Mammary epithelial cell (primary cell): Measurements from ENCODE around the gene ATG13.

Experiments
- EZH2 ChIP-seq: IDR thresholded peaks from 2 replicates; pipeline ENCODE4 v1.6.1; 2012; ENCODE audit warnings: low read length, inconsistent platforms, borderline replicate concordance
- TF ChIP-seq, protein P1 (sequence below), 2 donors: IDR thresholded peaks in 1 of 2; conservative IDR thresholded peaks in 1 of 2; 2 replicates each; pipeline ENCODE4 v1.5.1; 2011 to 2012; ENCODE audit warnings: inconsistent platforms in 2 of 2, low read length in 2 of 2, mild to moderate bottlenecking in 2 of 2, control low read depth in 1 of 2, low read depth in 1 of 2; ENCODE audit not compliant: insufficient read depth in 1 of 2; ENCODE audit errors: extremely low read depth in 1 of 2

DNA sequence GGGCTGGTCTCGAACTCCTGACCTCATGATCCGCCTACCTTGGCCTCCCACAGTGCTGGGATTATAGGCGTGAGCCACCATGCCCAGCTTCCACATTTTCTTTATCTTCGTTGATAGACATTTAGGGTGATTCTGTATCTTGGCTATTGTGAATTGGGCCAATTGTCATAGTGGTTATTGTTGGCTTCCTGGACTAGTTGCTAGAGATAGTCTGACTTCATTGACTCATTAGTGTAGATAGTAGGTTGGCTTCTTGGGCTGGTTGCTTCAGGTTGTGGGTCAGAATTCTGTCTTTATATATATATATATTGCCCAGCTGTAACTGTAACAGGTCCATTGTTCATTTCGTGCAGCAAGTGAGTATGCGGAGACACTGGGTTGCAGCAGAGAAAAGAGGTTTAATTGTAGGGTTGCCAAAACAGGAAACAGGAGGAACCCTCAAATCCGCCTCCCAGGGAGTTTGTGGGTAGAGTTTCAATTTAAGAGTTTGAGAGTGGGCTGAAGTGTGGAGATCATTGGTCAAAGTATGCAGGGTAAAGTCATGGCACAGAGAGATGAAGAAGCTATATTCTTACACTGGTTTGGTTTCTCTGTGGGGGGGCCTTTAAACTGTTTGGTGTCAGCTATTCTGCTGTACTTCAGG lies 22.0 kb downstream of the ATG13 start:
- TF ChIP-seq, protein P1, sequence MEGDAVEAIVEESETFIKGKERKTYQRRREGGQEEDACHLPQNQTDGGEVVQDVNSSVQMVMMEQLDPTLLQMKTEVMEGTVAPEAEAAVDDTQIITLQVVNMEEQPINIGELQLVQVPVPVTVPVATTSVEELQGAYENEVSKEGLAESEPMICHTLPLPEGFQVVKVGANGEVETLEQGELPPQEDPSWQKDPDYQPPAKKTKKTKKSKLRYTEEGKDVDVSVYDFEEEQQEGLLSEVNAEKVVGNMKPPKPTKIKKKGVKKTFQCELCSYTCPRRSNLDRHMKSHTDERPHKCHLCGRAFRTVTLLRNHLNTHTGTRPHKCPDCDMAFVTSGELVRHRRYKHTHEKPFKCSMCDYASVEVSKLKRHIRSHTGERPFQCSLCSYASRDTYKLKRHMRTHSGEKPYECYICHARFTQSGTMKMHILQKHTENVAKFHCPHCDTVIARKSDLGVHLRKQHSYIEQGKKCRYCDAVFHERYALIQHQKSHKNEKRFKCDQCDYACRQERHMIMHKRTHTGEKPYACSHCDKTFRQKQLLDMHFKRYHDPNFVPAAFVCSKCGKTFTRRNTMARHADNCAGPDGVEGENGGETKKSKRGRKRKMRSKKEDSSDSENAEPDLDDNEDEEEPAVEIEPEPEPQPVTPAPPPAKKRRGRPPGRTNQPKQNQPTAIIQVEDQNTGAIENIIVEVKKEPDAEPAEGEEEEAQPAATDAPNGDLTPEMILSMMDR (conservative IDR thresholded peaks at IDR 0.05 in 1 of 2, IDR thresholded peaks at IDR 0.05 in 1 of 2; ENCODE audit: extremely low read depth in 1 of 2, insufficient read depth in 1 of 2, low read depth in 1 of 2, low read length in 2 of 2): no peak
- no peak for TF ChIP-seq EZH2
